HUES6 (cell line): Measurements from ENCODE around the gene DAB1.
A peak's percentile ranks its signal among the peaks of the same experiment; 100 is the strongest.

Experiments used
- H3K27ac ChIP-seq: 2 replicates; pipeline ENCODE4 v1.7.0; 2013; ENCODE audit warnings: low read depth, mild to moderate bottlenecking, low read length, inconsistent platforms
- H3K27me3 ChIP-seq: 2 replicates; pipeline ENCODE4 v1.6.1; 2013; ENCODE audit warnings: low read length; ENCODE audit not compliant: control insufficient read depth, insufficient read depth
- H3K36me3 ChIP-seq: 2 replicates; pipeline ENCODE4 v1.6.1; 2013; ENCODE audit warnings: low read length; ENCODE audit not compliant: control insufficient read depth, insufficient read depth
- H3K4me1 ChIP-seq: 2 replicates; pipeline ENCODE4 v1.6.1; 2013; ENCODE audit warnings: low read length; ENCODE audit not compliant: control insufficient read depth, insufficient read depth
- H3K4me3 ChIP-seq: 2 replicates; pipeline ENCODE4 v1.5.1; 2013; ENCODE audit warnings: low read depth, low read length
- H3K9ac ChIP-seq: one replicate; pipeline ENCODE4 v1.6.1; 2013; ENCODE audit warnings: mild to moderate bottlenecking, low read length
- H3K9me3 ChIP-seq: 2 replicates; pipeline ENCODE4 v1.6.1; 2013; ENCODE audit warnings: low read depth, low read length; ENCODE audit not compliant: control insufficient read depth, insufficient read depth

Gene DAB1

DNA sequence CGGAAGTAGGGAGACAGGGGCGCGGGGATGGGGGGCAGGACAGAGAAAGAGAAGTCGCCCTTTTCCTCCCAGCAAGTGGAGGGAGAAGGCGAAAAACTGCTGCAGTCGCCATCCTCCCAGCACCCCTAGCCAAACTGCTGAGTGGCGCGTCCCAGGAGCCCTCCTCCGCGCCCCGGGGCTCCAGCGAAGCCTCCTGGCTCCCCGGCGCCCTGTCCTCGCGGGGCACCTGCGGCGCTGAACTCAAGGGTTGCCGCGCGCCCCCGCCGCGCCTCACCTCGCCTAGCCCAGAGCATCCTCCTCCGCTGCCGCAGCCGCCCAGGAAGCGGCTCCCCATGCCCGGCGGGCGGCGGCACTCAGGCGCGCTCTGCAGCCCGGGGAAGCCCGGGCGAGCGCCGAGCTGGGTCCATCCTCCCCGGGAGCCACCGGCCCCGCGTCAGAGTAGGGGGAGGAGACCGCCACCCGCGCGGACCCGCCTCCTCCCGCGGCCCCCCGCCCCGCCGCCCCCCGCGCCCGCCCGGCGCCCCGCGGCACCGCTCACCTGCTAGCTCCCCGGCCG is at the start of gene DAB1:
DAB1 (minus strand) TSS at position 405 of the 556 bp plus-strand sequence. CDS start 133,030 bp downstream, outside the sequence.
- H3K4me1 ChIP-seq: peaks cover 14% of the 10 kb centered on the region
- H3K27ac ChIP-seq: peak within 1 kb of the TSS; percentile 9; the same call in 1 of the 2 replicates
- peak within 1 kb of the TSS; percentile 73 for H3K9ac ChIP-seq
- peak within 1 kb of the TSS; percentile 74 for H3K4me3 ChIP-seq
- H3K36me3 ChIP-seq: no peaks in the 10 kb centered on the region
- no peaks in the 10 kb centered on the region for H3K9me3 ChIP-seq
- H3K27me3 ChIP-seq: peaks cover 41% of the 10 kb centered on the region

DNA sequence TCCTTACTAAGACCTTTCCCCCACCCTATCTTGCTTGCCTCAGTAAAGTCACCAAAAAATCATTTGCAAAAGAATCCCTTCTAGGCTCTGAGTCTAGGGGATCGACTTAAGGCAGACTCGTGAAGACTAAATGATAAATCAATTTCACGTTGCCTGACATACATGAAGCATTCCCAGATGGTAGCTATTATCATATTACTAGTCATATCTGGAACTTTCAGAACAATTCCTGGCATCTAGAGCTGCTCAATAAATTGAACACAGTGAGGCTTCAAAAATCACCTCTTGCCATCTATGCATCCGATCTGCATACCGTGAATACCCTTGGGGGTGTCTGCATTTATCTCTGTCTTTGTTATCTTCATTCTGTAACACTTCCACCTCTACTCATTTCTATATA is 49.6 kb upstream of the DAB1 start:
- H3K9ac ChIP-seq: no peak overlapping the region
- H3K4me1 ChIP-seq: no peaks in the 10 kb centered on the region
- no peaks in the 10 kb centered on the region for H3K36me3 ChIP-seq
- no peaks in the 10 kb centered on the region for H3K27me3 ChIP-seq
- peaks cover 15% of the 10 kb centered on the region; the same call in 1 of the 2 replicates for H3K9me3 ChIP-seq
- H3K4me3 ChIP-seq: no peak overlapping the region
- no peak overlapping the region for H3K27ac ChIP-seq

GRCh38 chr1:57471995-57472394 is 48.1 kb upstream of the DAB1 start:
- Histone ChIP-seq H3K9me3 (peaks cover 15% of the 10 kb centered on the region; the same call in 1 of the 2 replicates), H3K27ac (no peak overlapping the region), H3K4me3 (no peak overlapping the region), H3K36me3 (no peaks in the 10 kb centered on the region), H3K27me3 (no peaks in the 10 kb centered on the region), H3K4me1 (no peaks in the 10 kb centered on the region), H3K9ac (no peak overlapping the region)

DNA sequence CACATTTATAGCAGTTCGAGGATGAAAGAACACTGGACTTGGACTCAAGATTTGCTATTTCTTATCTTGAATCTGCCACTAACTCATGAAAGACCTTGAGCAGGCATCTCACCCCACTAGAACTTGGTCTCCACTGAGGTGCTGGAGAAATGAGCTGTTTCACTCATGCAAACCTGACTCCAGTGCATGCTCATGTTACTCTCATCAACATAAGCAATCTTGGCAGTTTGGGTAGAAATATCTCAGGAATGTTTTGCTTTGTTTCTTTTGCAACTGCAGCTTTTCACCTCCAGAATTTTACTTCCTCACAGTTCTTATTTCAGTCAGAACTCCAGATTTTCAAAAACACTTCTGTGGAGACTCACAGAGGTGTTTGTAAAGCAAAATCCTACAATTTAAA is 46.2 kb upstream of the DAB1 start:
- Histone ChIP-seq H3K27ac (no peak overlapping the region), H3K4me1 (no peaks in the 10 kb centered on the region), H3K4me3 (no peak overlapping the region)

DNA sequence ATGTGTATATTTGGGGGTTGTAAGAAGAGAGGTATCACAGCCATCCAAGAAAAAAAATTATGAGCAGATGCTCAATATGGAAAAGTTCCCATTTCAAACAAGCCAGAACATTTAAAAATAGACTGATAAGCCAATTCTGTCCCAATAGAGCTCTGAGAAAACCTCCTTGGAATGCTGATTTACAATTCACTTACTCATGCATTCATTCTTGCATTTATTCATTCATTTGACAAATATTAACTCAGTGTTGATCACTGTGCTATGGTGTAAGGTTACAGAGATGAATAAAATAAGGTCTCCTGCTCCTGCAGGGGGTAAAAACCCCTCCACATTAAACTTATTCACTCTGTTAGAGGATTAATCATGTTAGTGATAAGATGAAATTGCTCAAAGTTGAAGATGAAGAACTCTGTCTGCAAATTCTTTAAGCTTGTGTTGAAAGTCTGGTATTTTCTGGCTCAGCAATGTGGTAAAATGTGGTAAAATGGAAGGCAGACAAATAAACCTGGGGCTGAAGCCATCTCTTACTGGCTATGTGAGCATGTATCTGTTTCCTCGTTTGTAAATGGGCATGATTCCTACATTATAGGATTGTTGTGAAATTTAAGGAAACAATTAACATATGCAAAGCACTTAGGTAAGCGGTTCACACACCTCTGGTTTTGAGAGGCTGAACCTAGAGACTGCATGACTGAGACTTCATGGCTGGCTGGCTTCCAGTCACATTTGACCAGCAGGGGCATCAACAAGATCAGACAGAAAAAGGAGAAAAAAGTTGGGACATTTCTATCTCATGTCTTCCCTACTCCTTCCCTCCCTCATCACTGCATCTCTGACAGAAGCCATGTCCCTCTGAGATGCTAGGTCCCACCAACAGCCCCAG is 45.0 kb upstream of the DAB1 start:
- Histone ChIP-seq H3K36me3 (no peaks in the 10 kb centered on the region), H3K4me3 (no peak overlapping the region), H3K27me3 (no peaks in the 10 kb centered on the region), H3K4me1 (no peaks in the 10 kb centered on the region), H3K9ac (no peak overlapping the region), H3K27ac (no peak overlapping the region), H3K9me3 (peaks cover 15% of the 10 kb centered on the region; the same call in 1 of the 2 replicates)

More for the DNA sequence above, 46.2 kb upstream of the DAB1 start:
- Histone ChIP-seq H3K27me3 (no peaks in the 10 kb centered on the region), H3K9ac (no peak overlapping the region), H3K36me3 (no peaks in the 10 kb centered on the region), H3K9me3 (peaks cover 15% of the 10 kb centered on the region; the same call in 1 of the 2 replicates)

DNA sequence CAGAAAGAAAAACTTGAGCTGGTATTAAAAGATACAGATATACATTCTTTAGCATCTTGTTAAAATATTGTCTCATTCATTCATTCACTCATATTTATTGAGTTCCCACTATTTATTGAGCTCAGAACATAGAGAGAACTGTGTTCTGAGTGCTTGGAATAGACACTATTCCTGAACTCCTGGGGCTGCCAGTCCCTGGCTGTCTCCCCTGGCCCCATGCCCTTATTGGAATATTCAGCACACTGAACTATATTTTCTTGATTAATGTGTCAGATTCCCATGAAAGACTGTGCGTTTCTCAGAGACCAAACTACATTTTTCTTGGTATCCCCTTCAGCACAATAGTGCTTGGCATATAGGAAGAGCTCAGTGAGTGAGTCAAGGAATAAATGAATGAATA is 44.0 kb upstream of the DAB1 start:
- peaks cover 15% of the 10 kb centered on the region; the same call in 1 of the 2 replicates for H3K9me3 ChIP-seq
- H3K27me3 ChIP-seq: no peaks in the 10 kb centered on the region
- no peaks in the 10 kb centered on the region for H3K4me1 ChIP-seq
- no peaks in the 10 kb centered on the region for H3K36me3 ChIP-seq
- no peak overlapping the region for H3K27ac ChIP-seq
- no peak overlapping the region for H3K9ac ChIP-seq
- no peak overlapping the region for H3K4me3 ChIP-seq

- H3K36me3 ChIP-seq: no peaks in the 10 kb centered on the region
- H3K9ac ChIP-seq: no peak overlapping the region
- no peak overlapping the region for H3K4me3 ChIP-seq
Measured at GRCh38 chr1:57464756-57465155, 40.9 kb upstream of the DAB1 start.

DNA sequence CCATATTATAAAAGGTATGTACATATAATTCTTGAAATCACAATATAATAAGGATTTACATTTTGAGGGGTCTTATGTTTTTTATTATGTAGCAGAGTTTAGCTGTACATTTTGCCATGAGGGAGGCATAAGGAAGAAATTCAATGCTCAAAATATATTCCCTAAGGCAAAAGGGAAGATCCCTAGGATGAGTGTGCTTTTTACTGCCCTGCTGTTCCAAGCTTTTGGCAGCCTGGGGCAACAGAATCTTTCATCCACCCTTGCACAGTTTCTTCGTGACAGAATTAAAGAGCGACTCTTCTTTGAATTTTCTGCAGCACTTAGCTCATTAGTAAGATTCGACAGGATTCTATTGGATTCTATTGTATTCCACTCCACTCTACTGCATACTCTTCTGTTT is 39.5 kb upstream of the DAB1 start:
- Histone ChIP-seq H3K4me3 (no peak overlapping the region), H3K9ac (no peak overlapping the region), H3K4me1 (no peaks in the 10 kb centered on the region), H3K27ac (no peak overlapping the region), H3K36me3 (no peaks in the 10 kb centered on the region), H3K9me3 (no peaks in the 10 kb centered on the region), H3K27me3 (no peaks in the 10 kb centered on the region)

More at GRCh38 chr1:57464756-57465155, 40.9 kb upstream of the DAB1 start:
- H3K4me1 ChIP-seq: no peaks in the 10 kb centered on the region
- no peak overlapping the region for H3K27ac ChIP-seq
- H3K9me3 ChIP-seq: no peaks in the 10 kb centered on the region
- no peaks in the 10 kb centered on the region for H3K27me3 ChIP-seq

- no peak overlapping the region for H3K4me3 ChIP-seq
Measured at GRCh38 chr1:57461405-57461804, 37.5 kb upstream of the DAB1 start.

GRCh38 chr1:57451516-57451915 is 27.7 kb upstream of the DAB1 start:
- Histone ChIP-seq H3K9ac (no peak overlapping the region), H3K4me1 (peaks cover 13% of the 10 kb centered on the region), H3K4me3 (no peak overlapping the region), H3K27me3 (no peaks in the 10 kb centered on the region), H3K9me3 (no peaks in the 10 kb centered on the region), H3K36me3 (no peaks in the 10 kb centered on the region), H3K27ac (no peak overlapping the region)

More at GRCh38 chr1:57461405-57461804, 37.5 kb upstream of the DAB1 start:
- Histone ChIP-seq H3K9ac (no peak overlapping the region), H3K27ac (no peak overlapping the region), H3K9me3 (no peaks in the 10 kb centered on the region), H3K4me1 (no peaks in the 10 kb centered on the region), H3K36me3 (no peaks in the 10 kb centered on the region), H3K27me3 (no peaks in the 10 kb centered on the region)

- H3K36me3 ChIP-seq: no peaks in the 10 kb centered on the region
- no peak overlapping the region for H3K27ac ChIP-seq
- no peaks in the 10 kb centered on the region for H3K27me3 ChIP-seq
- H3K4me1 ChIP-seq: peaks cover 13% of the 10 kb centered on the region
- no peaks in the 10 kb centered on the region for H3K9me3 ChIP-seq
- no peak overlapping the region for H3K9ac ChIP-seq
- no peak overlapping the region for H3K4me3 ChIP-seq
Measured at GRCh38 chr1:57450981-57451380, 27.1 kb upstream of the DAB1 start.
